Natural killer cell treated with Interleukin-12 subunit alpha and Interleukin-12 subunit beta and Interleukin-15 and Interleukin-18, amount 100 ng/mL, for 72 hours (primary cell): ENCODE results near the gene FFAR3. TPM values are rescaled to one million over a fixed set of nuclear protein-coding genes. Genes with fewer than 3 reads are reported as not detected.
A peak's percentile ranks its signal among the peaks of the same experiment; 100 is the strongest.
"Not testable (repeated sequence)": the region's sequence is repeated elsewhere in the genome, so short reads cannot be mapped to it uniquely, and the experiment has no call there.

ENCODE experiments used
- ATAC-seq, 2 donors: fragments of 150-1000 bp; cut with Tn5 transposase in 1 of 2; sonication (Bioruptor Pico), chemical (Tn5 transposase) in 1 of 2; 2 replicates each; pipeline ENCODE4 v1.10.0; 2021
- DNase-seq: peaks from one replicate; pipeline ENCODE4 v3.0.0; 2022; ENCODE audit warnings: low spot score
- H3K27ac Mint-ChIP-seq, 2 donors: 1 replicate in 1 of 2; 2 replicates in 1 of 2; pipeline ENCODE4 v1.8.0; 2022; ENCODE audit warnings: mixed read lengths in 2 of 2, mild to moderate bottlenecking in 1 of 2, moderate library complexity in 1 of 2
- H3K27me3 Mint-ChIP-seq, 2 donors: 1 replicate in 1 of 2; 2 replicates in 1 of 2; pipeline ENCODE4 v1.8.0; 2022; ENCODE audit warnings: mixed read lengths in 2 of 2
- H3K36me3 Mint-ChIP-seq: one replicate; pipeline ENCODE4 v1.8.0; 2022; ENCODE audit warnings: mixed read lengths
- H3K4me1 Mint-ChIP-seq, 2 donors: 1 replicate in 1 of 2; 2 replicates in 1 of 2; pipeline ENCODE4 v1.8.0; 2022; ENCODE audit warnings: low read depth in 2 of 2, mixed read lengths in 2 of 2, mild to moderate bottlenecking in 1 of 2
- H3K4me3 Mint-ChIP-seq: one replicate; pipeline ENCODE4 v1.8.0; 2022; ENCODE audit warnings: mixed read lengths
- H3K9me3 Mint-ChIP-seq: 2 replicates; pipeline ENCODE4 v1.8.0; 2022; ENCODE audit warnings: mixed read lengths
- total RNA-seq, 2 donors: library from RNA; stranded (reverse); gene quantifications; one replicate each; pipeline ENCODE4 v1.2.3, GENCODE V29; 2022

The FFAR3 gene
- total RNA-seq, 2 donors from 2014 or later: 0.62 TPM; not detected in 1

DNA sequence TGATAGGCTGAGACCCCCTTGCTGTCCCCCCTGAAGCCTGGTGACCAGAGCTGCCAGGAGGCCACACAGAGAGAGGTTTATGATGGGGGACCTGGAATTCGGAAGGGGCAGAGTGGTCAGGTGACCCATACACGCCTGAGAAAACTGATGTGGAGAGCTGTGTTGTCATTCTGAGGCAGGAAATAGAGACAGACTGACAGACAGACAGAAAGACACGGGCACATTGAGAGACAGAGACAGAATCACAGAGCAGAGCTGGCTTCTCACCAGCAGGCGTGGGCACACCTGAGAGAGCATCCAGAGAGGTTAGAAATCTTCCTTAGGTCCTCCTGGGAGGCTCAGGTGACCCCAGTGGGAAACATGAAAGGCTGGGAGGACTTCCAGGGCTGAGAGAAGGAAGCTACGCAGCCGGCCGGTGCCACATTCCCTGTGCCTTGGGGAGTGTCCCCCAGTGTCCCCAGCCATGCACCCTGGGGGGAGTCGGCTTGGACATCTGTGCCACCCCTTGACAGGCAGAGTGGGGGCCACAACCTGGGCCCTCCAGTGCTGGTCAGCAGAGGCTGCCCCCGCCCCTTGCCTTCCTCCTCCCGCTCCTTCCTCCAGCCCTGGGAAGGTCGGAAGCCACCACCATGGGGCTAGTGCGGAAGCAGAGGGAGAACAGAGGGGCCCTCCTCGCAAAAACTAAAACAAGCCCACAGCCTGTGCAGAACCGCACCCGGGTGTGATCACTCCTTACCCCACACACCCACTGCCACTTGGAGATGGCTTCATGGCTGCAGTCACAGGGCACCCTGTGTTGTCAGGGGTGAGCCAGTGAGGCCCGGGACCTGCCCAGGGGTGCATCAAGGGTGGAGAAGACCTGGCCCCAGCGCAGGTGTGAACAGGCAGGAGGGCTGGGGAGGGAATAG is 8.4 kb upstream of the FFAR3 start:
- Mint-ChIP-seq H3K4me1 (peaks cover 32 to 47% of the 10 kb centered on the region in 2 donors), H3K27me3 (no peaks in the 10 kb centered on the region), H3K4me3 (peak overlapping the region; percentile 12), H3K9me3 (no peaks in the 10 kb centered on the region), H3K36me3 (no peaks in the 10 kb centered on the region), H3K27ac (peak overlapping the region; percentile 18 to 97)
- ATAC-seq (no peak), DNase-seq (no peak)

DNA sequence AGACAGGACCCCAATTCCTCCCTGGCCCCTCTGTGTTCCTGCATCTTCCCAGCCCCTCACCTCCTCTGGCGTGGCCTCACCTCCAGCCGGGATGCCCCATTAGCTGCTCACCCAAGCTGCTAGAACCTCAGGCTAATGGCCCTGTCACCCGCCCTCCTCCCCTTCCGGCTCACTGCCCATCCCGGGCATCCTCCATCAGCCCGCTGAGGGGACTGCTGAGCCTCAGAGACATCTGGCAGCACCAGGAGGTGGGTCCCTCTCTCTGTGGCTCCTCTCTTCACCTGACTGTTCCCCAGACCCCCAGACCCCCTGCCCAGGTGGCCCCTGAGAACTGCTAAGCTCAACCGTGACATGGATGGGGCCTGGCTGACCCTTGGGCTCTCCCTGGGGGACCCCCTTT is 7.7 kb upstream of the FFAR3 start:
- DNase-seq (no peak), ATAC-seq (no peak)

DNA sequence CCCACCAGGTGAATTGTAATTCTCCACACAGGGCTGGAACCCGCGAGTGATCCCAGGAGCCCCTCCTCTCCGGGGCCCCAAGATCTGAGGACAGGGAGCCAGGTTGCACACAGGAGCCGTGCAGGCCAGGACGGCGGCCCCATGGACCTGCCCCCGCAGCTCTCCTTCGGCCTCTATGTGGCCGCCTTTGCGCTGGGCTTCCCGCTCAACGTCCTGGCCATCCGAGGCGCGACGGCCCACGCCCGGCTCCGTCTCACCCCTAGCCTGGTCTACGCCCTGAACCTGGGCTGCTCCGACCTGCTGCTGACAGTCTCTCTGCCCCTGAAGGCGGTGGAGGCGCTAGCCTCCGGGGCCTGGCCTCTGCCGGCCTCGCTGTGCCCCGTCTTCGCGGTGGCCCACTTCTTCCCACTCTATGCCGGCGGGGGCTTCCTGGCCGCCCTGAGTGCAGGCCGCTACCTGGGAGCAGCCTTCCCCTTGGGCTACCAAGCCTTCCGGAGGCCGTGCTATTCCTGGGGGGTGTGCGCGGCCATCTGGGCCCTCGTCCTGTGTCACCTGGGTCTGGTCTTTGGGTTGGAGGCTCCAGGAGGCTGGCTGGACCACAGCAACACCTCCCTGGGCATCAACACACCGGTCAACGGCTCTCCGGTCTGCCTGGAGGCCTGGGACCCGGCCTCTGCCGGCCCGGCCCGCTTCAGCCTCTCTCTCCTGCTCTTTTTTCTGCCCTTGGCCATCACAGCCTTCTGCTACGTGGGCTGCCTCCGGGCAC is 6.7 kb upstream of the FFAR3 start:
- Mint-ChIP-seq H3K27me3 (peaks cover 0 to 4% of the 10 kb centered on the region in 2 donors), H3K9me3 (no peaks in the 10 kb centered on the region), H3K36me3 (no peaks in the 10 kb centered on the region), H3K4me1 (peaks cover 26 to 43% of the 10 kb centered on the region in 2 donors), H3K4me3 (no peak overlapping the region), H3K27ac (peak overlapping the region; percentile 44 to 84)
- ATAC-seq (no peak), DNase-seq (no peak)

More for the DNA sequence above, 7.7 kb upstream of the FFAR3 start:
- Mint-ChIP-seq H3K9me3 (no peaks in the 10 kb centered on the region), H3K36me3 (no peaks in the 10 kb centered on the region), H3K4me1 (peaks cover 30 to 49% of the 10 kb centered on the region in 2 donors), H3K27ac (peak overlapping the region; percentile 44 to 84), H3K27me3 (no peaks in the 10 kb centered on the region), H3K4me3 (no peak overlapping the region)

DNA sequence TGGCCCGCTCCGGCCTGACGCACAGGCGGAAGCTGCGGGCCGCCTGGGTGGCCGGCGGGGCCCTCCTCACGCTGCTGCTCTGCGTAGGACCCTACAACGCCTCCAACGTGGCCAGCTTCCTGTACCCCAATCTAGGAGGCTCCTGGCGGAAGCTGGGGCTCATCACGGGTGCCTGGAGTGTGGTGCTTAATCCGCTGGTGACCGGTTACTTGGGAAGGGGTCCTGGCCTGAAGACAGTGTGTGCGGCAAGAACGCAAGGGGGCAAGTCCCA is 6.1 kb upstream of the FFAR3 start:
- Mint-ChIP-seq H3K27ac (no peak overlapping the region), H3K36me3 (no peaks in the 10 kb centered on the region), H3K9me3 (no peaks in the 10 kb centered on the region), H3K4me1 (peaks cover 21 to 37% of the 10 kb centered on the region in 2 donors), H3K27me3 (peaks cover 0 to 6% of the 10 kb centered on the region in 2 donors), H3K4me3 (no peak overlapping the region)
- ATAC-seq: no peak
- DNase-seq: no peak

DNA sequence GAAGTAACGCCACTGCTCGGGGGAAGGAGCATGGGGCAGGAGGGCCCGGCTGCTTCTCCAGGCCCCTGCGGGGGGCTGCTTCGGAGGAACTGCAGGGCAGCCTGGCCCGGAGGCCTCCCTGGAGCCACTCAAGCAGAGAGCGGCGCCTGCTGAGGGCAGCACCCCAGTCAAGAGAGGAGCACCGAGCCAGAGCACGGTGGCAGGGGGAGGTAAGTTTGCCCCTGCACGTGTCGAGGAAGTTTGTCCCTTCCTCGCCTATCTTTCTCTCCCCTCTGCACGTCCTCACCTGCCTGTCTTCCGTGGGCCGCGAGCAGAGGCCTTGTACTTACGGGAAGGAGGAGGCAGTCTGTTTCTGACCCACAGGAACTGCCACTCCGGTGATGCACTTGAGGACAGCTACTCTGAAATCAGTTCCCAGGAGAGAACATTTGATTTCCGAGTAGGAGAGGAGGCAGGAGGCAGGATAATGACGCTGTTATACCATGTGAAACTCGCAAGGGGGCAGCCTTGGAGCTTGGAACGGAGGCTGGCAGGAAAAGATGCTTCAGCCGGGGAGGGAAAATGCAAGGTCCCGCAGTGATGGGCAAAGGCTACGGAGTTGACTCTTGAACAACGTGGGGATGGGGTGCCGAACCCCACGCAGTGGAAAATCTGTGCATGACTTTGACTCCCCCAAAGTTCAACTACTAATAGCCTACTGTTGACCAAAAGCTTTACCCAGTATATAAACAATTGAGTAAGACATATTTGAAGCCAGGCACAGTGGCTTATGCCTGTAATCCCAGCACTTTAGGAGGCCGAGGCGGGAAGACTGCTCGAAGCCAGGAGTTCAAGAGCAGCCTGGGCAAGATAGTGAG is 5.6 kb upstream of the FFAR3 start:
- Mint-ChIP-seq H3K36me3 (no peaks in the 10 kb centered on the region), H3K27ac (peak overlapping the region in 1 of 2 donors; percentile 84), H3K9me3 (no peaks in the 10 kb centered on the region), H3K27me3 (peaks cover 0 to 11% of the 10 kb centered on the region in 2 donors), H3K4me3 (peak overlapping the region; percentile 39), H3K4me1 (peaks cover 17 to 37% of the 10 kb centered on the region in 2 donors)
- ATAC-seq (peak; percentile 45 to 74), DNase-seq (peak; percentile 78)

DNA sequence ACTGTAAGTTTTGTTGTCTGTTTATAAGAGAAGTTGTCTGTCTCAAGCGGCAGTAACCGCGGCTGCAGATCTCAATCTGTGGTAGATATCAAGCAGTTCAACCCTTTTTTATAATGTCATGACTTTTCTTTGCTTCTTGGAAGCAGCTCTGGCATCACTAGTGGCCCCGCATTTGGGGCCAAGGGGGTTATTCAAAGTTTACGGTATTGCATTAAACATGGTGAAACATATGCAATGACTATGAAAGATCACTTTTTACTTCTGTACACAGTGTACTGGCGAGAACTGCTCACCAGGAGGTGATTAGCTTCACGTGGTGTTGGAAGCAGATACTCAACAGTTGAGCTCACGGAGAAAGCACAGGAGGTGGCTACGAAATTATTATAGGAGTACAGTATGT is 4.6 kb upstream of the FFAR3 start:
- Mint-ChIP-seq H3K4me3 (no peak overlapping the region), H3K27me3 (peaks cover 4 to 17% of the 10 kb centered on the region in 2 donors), H3K9me3 (no peaks in the 10 kb centered on the region), H3K36me3 (no peaks in the 10 kb centered on the region), H3K4me1 (peaks cover 20 to 37% of the 10 kb centered on the region in 2 donors), H3K27ac (no peak overlapping the region)
- DNase-seq: no peak
- ATAC-seq: no peak

DNA sequence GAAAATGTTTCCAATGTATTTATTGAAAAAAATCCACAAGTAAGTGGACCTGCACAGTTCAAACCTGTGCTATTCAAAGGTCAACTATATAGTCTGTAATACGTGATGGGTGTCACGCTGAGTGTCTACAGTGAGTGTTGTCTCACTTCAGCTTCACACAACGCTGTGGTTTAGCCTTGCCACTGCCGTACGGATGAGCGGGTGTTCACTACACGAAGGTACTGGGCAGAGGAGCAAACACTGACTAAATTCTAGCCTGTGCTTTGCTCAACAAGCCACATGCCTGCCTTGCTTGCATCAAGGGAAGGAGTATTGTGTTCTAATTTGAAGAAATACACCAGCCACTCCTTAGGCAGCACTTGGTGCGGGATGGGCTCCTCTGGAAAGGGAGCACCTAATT is 3.4 kb upstream of the FFAR3 start:
- ATAC-seq (peak; percentile 90 to 95), DNase-seq (peak; percentile 82)
- Mint-ChIP-seq H3K4me3 (peak overlapping the region; percentile 15), H3K27me3 (peaks cover 4 to 17% of the 10 kb centered on the region in 2 donors), H3K9me3 (no peaks in the 10 kb centered on the region), H3K36me3 (no peaks in the 10 kb centered on the region), H3K27ac (peak overlapping the region in 1 of 2 donors; percentile 82), H3K4me1 (peaks cover 14 to 29% of the 10 kb centered on the region in 2 donors)

DNA sequence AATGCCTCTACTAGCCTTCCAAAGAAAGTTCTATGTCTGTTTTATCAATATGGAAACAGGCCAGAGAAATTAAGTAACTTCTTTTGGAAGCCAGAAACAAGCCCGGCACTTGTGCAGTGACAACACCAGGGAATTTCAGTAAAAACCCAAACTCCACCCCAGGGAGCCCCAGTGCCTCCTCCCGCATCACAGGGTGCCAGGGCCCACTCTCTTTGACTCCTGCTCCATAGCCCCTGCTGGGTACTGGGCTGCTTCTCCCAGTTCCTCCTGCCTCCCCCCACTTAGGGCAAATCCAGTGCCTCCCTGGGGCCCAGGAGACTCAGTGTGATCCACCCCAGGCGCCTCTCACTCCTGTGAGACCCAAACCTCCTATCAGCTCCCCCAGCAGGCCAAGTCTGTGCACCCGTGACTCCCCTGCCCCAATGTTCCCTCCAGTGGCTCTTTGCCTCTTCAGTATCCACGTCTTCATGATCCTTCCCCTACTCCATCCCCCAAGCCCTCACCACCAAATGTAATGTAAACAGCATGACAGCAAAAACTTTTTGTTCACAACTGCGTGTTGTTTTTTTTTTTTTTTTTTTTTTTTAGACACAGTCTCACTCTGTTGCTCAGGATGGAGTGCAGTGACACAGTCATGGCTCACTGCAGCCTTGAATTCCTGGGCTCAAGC is 2.3 kb upstream of the FFAR3 start:
- ATAC-seq: no peak
- peak; percentile 18 for DNase-seq
- H3K36me3 Mint-ChIP-seq: no peaks in the 10 kb centered on the region
- H3K4me3 Mint-ChIP-seq: no peak overlapping the region
- H3K27me3 Mint-ChIP-seq: peaks cover 4 to 17% of the 10 kb centered on the region in 2 donors
- H3K9me3 Mint-ChIP-seq: no peaks in the 10 kb centered on the region
- H3K4me1 Mint-ChIP-seq: peaks cover 13 to 29% of the 10 kb centered on the region in 2 donors
- H3K27ac Mint-ChIP-seq: peak overlapping the region; percentile 32 to 49

DNA sequence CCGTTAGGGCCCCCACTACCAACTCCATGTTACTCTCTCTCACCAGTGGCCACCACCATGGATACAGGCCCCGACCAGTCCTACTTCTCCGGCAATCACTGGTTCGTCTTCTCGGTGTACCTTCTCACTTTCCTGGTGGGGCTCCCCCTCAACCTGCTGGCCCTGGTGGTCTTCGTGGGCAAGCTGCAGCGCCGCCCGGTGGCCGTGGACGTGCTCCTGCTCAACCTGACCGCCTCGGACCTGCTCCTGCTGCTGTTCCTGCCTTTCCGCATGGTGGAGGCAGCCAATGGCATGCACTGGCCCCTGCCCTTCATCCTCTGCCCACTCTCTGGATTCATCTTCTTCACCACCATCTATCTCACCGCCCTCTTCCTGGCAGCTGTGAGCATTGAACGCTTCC is 574 bp downstream of the FFAR3 start:
- not testable (repeated sequence) for H3K36me3 Mint-ChIP-seq, H3K27ac Mint-ChIP-seq, ATAC-seq, DNase-seq, H3K4me3 Mint-ChIP-seq, H3K9me3 Mint-ChIP-seq
- Mint-ChIP-seq H3K4me1 (peaks cover 13 to 25% of the 10 kb centered on the region in 2 donors), H3K27me3 (peaks cover 14 to 17% of the 10 kb centered on the region in 2 donors)

DNA sequence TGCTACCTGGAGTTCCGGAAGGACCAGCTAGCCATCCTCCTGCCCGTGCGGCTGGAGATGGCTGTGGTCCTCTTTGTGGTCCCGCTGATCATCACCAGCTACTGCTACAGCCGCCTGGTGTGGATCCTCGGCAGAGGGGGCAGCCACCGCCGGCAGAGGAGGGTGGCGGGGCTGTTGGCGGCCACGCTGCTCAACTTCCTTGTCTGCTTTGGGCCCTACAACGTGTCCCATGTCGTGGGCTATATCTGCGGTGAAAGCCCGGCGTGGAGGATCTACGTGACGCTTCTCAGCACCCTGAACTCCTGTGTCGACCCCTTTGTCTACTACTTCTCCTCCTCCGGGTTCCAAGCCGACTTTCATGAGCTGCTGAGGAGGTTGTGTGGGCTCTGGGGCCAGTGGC is 1.1 kb downstream of the FFAR3 start:
- Mint-ChIP-seq H3K27me3 (peaks cover 14 to 17% of the 10 kb centered on the region in 2 donors), H3K4me1 (peaks cover 13 to 25% of the 10 kb centered on the region in 2 donors)
- not testable (repeated sequence) for DNase-seq, ATAC-seq, H3K36me3 Mint-ChIP-seq, H3K4me3 Mint-ChIP-seq, H3K27ac Mint-ChIP-seq, H3K9me3 Mint-ChIP-seq

DNA sequence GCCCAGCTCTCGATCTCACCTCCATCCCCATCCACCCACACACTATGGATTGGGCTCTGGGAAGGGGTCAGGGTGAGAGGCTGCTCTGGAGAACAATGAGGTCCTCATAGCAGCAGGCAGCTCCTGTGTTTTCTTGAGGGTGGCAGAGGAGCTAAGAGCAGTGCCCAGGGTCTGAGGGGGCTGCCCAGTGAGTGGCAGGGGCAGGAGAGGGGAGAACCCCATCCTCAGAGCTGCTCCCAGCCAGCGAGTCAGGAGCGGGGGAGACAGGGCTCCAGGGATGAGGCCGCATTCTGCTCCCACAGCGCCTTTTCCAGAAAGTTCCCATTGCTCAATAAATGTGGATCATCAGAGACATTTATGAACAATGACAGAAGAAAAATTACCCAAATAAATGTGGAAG is 1.8 kb downstream of the FFAR3 start:
- H3K27me3 Mint-ChIP-seq: peaks cover 14 to 17% of the 10 kb centered on the region in 2 donors
- H3K36me3 Mint-ChIP-seq, DNase-seq, ATAC-seq, H3K9me3 Mint-ChIP-seq, H3K27ac Mint-ChIP-seq, H3K4me3 Mint-ChIP-seq: not testable (repeated sequence)
- peaks cover 13 to 21% of the 10 kb centered on the region in 2 donors for H3K4me1 Mint-ChIP-seq

DNA sequence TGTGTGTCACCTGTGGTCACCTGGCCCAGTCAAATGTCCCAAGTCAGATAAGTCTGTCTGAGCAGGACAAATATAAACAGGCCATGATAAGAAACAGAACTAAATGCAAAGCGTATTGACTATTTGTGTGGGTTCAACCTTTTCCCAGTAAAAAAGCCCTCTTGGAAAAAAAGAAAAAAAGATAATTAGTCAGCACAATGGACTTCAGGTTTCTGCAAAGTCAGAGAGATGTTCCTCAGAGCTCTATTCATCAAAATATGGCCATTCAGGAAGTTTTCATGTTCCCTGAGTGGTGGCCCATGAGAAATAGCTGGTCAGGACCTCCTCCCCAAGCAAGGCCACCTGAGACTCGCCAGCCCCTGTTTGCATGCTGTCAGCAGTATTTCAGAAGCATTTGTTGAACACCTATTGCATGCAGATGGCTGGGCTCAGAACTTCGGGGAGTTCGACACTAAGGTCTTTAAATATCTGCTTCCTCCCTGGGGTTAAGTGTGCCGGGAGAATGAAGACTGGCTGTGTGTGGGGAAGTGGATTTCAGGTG is 2.7 kb downstream of the FFAR3 start:
- H3K9me3 Mint-ChIP-seq: no peaks in the 10 kb centered on the region
- H3K27ac Mint-ChIP-seq: peak overlapping the region in 1 of 2 donors; percentile 65

More for the DNA sequence above, 2.7 kb downstream of the FFAR3 start:
- ATAC-seq: no peak
- H3K4me3 Mint-ChIP-seq: no peak overlapping the region
- peak; percentile 34 for DNase-seq
- H3K4me1 Mint-ChIP-seq: peaks cover 11 to 18% of the 10 kb centered on the region in 2 donors
- no peaks in the 10 kb centered on the region for H3K36me3 Mint-ChIP-seq
- H3K27me3 Mint-ChIP-seq: peaks cover 17 to 19% of the 10 kb centered on the region in 2 donors
